H1 (cell line): Measurements from ENCODE around the gene AKR1C2. TPM values are rescaled to one million over a fixed set of nuclear protein-coding genes. Genes with fewer than 3 reads are reported as not detected.

Experiments used
- ATF2 ChIP-seq: IDR thresholded peaks from 2 replicates; pipeline ENCODE4 v1.6.1; 2012; ENCODE audit warnings: low read length, inconsistent platforms
- CBX8 ChIP-seq: fragments of 300-800, 300-1000 bp; sonication (generic); IDR thresholded peaks from 2 replicates; pipeline ENCODE4 v1.7.1; 2016; ENCODE audit warnings: low read depth, low read length, borderline replicate concordance
- E2F6 ChIP-seq: IDR thresholded peaks from 2 replicates; pipeline ENCODE4 v1.6.1; 2012; ENCODE audit warnings: inconsistent platforms
- HDAC2 ChIP-seq, 2 experiments: fragments of 300-600 bp in 1 of 2; sonication (generic) in 1 of 2; IDR thresholded peaks; 2 replicates each; pipeline ENCODE4 v1.6.1; 2011 to 2012; ENCODE audit warnings: low read depth in 2 of 2, low read length in 2 of 2, mild to moderate bottlenecking in 2 of 2, moderate library complexity in 2 of 2, borderline replicate concordance in 1 of 2, inconsistent platforms in 1 of 2
- KDM1A ChIP-seq: fragments of 200-600, 300-600 bp; sonication (generic); IDR thresholded peaks from 2 replicates; pipeline ENCODE4 v1.7.1; 2016; ENCODE audit warnings: mild to moderate bottlenecking, low read length, borderline replicate concordance
- polyA plus RNA-seq, 7 experiments: library from polyadenylated mRNA; depleted of rRNA in 3 of 7; stranded (reverse) in 5 of 7; unstranded in 2 of 7; fragments of >200 nt in 5 of 7; fragments of 200-250 nt in 2 of 7; gene quantifications; 1 replicate in 5 of 7; 2 replicates in 1 of 7; 4 replicates in 1 of 7; pipeline versions ENCODE4 v1.2.1 to v1.2.3, GENCODE V29; 2011 to 2013; ENCODE audit warnings: missing spikeins in 2 of 7, mixed read lengths in 2 of 7
- total RNA-seq: library from RNA; stranded (reverse); fragmentation: NEBNext Ultra II Directional; extraction: Animal tissue kit (Norgen Biotek cat#: 25700); gene quantifications from 2 replicates; pipeline ENCODE4 v1.2.1, GENCODE V29; 2021

Gene AKR1C2
- total and polyA plus RNA-seq, 2 of the 8 experiments (the other 6 are each of a cell fraction or from before 2014, with no cell fraction given), result 0.77 to 1.2 TPM

- TF ChIP-seq E2F6 (no peak), HDAC2 (IDR thresholded peaks at IDR 0.05; ENCODE audit: borderline replicate concordance in 1 of 2, low read depth in 2 of 2, low read length in 2 of 2) (no peak), ATF2 (no peak), KDM1A (no peak), CBX8 (no peak)
- TF ChIP-seq, all 59 proteins: peak for 0
These were observed 55.7 kb downstream of the AKR1C2 start (continued) for GRCh38 chr10:4947635-4948596.
